ENCODE data around the gene CCDC112.

The CCDC112 gene

DNA sequence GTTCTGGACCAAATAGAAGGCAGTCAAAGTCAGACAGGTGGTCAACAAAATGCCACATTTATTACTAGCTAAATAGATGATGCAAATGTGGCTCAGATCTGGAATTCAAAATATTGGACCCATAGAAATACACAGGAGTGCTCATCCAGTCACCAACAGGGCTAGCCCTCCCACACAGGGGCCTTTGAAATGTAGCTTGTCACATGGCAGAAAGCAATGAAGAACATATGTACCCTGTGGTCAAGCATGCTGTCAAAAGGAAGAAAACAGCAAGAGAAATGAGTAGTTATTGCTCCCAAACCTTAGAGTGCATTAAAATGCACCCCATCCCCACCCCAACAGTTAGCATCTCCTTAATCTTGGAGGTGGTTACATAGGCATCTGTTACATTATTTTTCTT, 20.9 kb upstream of the CCDC112 start:
- no peak for DNase-seq

DNA sequence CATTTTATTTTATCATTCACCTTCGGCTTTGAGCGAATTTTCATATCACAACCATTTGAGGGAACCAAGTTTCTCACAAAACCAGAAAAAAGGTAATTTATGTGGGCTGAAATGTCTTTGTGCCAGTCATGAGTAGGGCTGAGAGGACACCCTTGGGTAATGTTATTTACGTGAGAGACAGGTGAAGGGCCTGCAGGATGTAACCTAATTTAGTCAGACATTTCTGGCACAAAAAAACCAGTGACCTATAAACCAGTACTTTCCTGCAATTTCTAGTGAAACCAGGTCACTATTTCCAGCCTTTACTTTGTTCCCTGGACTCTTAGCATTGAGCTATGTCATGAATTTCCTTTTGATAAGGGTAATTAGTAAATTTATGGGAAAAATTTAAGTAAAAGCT, 17.2 kb upstream of the CCDC112 start:
- DNase-seq = no peak

DNA sequence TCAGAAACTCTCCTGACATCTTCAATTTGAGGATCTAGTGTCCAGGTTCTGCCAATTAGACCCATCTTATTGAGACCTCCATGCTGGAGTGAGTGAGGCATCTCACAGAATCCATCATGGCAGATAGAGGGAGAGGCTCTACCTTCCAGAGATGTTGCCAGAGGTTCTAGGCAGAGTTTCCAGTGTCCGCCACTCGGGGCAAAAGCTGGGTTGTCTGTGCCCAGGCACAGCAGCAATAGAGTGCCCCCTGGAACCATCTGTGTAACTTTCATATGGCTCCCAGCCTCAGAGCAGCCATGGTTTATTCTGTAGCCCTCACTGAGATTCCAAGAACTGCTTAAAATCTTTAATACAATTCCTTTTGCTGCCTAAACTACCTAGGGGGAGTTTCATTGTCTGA, 16.6 kb upstream of the CCDC112 start:
- DNase-seq = no peak

DNA sequence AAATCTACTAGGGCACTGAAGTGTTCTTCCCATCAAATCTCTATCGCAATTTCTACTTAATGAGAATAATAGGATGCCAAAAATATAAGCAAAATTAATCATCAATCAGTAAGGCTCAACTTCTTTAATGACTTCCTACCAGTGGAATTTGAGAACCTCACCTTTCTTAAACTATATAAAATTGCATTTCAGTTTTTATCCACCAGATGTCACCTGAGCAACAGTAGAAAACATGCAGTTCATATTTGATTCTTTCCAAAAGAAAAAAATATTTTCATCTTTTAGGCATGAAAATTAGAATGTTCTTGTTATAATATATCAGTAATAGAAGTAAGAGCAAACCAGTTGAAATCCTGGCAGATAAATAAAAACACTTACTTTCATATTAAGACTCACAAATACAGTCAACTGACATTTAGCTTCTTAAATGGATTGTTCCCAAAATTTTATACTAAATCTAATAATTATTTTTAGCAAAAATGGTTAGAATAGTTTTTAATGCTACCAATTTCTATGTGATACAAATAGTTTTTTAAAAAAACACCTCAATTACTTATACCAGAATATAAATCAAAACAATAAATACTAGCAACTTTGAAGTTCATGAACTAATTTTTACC, 13.4 kb upstream of the CCDC112 start:
- DNase-seq = peak; percentile 9

DNA sequence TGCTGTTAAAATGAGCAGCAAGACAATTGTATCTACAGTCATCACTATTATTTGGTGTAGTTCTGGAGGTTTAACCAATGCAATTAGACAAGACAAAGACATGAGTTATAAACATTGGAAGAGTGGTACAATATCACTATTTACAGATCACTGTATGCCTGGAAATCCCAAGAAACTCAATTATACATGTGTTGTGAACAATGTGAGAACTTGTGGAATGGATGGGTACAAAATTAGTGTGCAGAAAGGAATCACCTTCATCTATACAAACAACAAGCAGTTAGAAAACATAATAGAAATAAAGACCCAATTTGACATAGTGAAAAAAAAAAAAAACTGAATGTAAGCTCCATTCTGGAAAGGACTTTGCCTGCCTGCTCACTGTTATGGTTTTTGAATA, 12.4 kb upstream of the CCDC112 start:
- DNase-seq = no peak

DNA sequence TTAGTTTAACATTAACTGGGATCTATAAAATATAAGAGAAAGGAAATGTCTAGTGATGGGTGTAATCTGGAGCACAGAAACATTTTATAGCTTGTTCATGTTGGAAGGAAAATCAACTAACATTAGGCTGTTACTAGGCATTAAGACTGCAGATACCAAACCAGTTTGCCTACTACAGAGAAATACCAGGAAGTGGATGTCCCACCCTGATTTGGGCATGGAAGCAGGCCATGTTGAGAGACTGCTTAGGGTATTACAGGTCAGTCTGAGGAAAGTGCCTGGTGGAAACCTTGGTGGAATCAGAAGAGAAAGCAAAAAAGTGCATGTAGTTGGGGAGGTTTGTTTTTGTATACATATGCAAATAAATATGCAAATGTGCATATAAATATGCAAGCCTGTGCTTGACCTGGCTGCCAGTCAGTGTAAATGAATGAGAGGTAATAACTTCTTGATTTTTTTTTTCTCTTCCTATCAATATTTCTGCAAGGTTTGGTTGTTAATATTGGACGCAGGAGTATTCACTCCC, 9.6 kb upstream of the CCDC112 start:
- DNase-seq = no peak

DNA sequence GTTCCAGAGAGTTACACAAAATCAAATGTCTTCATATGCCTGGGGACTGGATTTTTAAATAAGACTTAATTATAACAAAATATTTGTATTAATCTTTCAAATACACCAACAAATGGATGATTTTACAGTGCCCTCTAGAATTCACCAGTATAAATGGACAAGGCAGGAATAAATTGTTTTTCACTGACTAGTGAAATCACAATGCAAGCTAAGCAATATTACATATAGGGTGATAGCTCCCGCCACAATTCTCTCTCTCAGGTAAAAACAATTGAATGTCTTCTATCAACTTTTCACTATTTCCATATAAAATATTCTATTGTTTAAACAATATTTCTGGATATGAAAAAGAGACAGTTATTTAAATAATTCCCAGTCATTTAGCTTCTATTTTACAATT, 8.0 kb upstream of the CCDC112 start:
- no peak for DNase-seq

DNA sequence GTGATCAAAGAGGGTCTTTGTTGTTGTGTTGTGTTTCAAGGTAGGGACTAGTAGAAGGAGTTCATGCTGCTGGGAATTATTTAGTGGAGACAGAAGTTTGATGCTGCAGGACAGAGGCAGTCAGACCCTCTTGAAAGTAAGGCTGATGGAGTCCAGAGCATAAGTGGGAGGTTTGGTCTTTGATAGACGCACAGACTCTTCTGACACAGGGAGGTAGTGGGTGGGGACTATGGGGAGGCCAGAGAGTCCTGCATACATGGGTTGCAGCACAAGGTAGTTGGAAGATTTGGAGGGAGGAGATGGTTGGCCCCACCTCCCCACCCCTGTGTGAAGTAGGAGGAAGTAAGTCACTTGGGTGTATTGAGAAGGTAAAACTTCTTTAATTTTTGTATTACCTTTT, 2.4 kb upstream of the CCDC112 start:
- DNase-seq = no peak

DNA sequence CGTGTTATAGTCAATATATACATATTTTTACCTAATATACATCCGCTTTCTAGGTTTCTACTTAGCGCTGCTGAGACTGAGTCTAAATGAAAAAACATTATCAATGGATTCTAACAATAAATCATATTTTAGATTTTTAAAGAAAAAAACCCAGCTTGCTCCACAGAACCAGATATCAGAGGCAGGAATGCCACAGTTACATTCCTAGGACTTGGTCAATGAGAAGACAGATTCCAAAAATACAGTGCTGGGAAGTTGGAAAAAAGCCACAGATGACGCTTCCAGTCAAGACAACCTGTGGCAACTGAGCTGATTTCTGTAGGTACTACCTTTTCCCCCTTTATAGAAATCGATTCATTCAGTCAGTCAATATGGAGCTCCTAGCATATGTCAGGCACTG, 577 bp upstream of the CCDC112 start:
- DNase-seq = no peak

DNA sequence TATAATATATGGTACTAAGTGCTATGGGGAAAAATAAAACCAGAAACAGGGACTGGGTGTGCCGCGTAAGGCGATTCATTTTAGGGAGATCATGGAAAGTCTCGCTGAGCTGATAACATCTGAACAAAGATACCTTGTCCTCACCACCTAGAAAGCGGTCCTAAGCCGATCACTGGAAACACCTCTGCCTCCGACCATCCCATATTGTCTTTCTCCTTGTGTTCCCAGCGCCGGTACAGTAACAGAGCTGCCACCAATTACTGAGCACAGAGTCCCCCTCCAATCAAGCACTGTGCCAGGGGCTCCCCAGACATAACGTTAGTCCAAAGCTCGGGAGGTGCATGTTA, 704 bp downstream of the CCDC112 start:
- no peak for DNase-seq

DNA sequence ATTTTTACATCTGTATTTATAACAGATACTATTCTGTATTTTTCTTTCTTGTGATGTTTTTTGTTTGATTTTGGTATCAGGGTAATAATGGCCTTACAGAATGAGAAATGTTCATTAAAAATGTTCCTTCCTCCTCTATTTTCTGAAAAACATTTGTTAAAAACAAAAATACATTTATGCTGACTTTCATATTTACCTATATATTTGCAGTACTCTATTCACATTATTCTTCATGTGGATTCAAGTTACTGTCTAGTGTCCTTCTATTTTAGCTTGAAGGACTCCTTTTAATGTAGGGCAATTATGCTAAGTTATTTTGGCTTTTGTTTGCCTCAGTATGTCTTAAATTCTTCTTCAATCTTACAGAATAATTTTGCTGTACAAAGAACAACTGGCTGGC, 5.1 kb downstream of the CCDC112 start:
- no peak for DNase-seq

DNA sequence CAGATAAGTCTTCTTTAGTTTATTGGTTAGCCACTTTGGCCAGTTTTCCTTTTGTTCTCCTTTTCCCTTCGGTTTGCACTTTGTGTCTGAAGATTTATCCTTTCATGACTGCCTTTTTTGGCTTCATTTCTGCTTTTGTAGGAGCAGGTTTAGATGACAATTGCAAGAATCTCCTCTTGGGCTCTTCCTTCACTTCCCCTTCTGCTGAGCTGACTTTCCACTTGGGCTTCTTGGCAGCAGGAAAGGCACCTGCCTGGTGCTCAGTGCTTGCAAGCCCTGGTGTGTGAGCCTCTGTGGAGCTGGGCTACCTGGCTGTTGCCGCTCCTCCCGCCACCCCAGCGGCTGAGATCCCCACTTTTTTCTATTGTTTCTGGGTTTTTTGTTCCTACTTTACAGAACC, 7.3 kb downstream of the CCDC112 start:
- DNase-seq = no peak

DNA sequence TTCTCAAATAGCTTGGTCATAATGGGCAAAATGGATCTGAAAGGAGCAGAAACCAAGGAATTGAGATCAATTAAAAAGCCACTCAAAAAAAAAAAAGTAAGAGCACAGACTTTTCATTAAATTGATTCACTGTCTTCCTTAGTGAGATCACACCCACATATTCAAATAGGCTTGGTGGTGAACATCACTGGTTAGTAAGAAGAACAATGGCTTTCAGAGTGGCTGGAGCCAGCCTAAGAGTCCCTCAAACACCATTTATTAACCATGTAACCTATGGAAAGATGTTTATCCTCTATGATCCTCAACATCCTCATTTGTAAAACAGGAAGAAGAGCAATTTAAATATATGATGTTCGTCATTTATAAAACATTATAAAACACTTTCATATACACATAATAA, 12.4 kb downstream of the CCDC112 start:
- DNase-seq = no peak

DNA sequence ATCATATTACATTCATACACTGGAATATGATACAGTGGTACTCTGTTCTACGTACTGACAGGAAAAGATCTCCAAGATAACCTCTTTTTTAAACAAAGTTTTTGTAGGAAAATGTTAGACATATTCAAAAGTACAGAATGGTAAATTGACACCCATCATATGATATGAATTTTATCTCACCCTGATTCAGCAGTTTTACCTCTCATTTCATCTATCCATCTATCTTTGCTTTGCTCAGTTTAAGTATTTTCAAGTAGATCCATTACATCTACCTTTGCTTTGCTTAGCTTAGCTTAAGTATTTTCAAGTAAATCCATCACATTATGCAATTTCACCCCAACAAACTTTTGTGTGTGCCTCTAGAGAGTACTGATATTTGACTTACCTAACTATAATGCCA, 14.3 kb downstream of the CCDC112 start:
- no peak for DNase-seq

DNA sequence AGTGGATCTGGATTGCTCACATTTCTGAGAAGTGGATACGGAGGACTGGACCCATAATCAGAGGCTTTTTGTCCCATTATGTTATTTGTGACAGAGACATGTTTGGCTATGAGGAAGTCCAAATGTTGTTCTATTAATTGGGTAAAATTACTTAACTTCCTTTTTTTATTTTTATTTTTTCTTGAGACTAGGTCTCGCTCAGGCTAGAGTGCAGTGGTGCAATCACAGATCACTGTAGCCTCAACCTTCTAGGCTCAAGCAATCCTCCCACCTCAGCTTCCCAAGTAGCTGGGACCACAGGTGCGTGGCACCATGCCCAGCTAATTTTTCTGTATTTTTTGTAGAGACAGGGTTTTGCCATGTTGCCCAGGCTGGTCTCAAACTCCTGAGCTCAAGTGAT, 21.9 kb downstream of the CCDC112 start:
- DNase-seq = no peak

DNA sequence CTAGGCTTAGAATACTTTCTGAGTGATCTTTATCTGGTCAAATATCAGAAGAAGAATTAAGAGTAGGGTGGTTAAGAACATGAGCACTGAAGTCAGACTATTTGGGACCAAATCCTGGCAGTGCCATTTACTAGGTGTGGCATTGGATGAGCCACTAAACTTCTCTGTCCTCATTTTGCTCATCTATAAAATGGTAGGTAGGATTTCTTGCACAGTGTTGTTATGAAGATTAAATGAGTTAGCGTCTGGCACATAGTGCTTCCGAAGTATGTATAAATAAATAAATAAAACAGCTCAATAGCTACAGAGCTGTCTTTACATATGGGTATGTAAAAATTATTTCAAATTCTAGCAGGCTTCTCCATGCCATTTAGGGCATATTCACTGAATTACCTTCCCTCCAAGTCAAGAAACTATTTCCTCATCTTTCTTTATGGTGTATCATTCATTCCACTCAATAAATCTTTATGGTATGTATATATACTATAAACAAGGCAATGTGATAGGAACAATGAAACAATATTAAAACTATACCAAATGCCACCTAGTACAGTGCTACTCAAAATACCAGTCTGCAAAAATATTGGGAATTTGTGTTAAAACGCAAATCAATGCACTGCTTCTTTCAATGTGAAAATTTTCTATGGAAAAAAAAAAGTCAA, 24.0 kb downstream of the CCDC112 start:
- no peak for DNase-seq

DNA sequence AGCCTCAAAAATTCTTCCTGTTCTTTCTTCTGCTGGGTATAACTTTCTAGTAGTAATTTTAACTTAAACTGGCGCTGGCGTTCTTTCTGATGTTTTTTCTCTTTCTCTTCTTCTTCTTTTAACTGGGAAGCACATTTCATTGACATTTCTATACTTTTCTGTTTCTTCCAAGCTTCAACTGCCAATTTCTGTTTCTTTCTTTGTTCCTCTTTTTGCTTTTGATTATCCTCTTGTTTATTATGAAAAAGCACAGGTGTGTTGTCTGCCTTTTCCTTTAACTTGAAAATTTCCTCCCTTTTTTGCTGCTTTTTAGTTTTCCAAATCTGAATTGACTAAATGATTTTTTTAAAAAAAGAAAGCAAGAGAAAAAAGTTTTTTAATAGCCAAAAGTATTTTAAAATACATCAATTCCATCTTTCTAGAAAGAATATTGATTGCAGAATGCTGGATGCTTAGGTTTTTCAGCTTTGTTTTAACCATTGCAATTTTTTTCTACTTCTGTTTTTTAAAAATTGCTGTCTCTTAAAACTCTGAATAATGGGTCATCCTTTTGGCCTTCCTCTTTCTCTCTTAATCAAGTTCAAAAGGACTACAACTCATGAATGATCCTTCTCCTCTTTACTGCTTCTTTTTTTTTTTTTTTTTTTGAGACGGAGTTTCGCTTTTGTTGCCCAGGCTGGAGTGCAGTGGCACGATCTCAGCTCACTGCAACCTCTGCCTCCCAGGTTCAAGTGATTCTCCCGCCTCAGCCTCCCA, 25.0 kb downstream of the CCDC112 start:
- no peak for DNase-seq

DNA sequence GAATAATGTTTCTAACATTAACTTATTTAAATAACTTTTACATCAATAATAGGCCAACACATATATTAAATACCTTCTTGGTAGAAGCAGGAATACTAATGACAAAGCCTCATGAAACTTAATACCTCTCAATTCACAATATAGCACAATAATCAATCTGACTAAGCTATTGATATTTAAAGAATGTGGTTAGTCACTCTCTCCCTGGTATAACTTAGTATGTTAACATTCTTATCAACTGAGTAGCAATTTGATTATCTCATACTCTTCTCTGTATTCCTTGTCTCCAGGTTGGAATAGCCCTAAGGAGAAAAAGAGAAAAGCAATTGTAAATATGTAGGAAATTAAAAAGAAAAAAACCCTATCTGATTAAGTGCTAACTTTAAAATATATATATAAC, 28.8 kb downstream of the CCDC112 start:
- no peak for DNase-seq

DNA sequence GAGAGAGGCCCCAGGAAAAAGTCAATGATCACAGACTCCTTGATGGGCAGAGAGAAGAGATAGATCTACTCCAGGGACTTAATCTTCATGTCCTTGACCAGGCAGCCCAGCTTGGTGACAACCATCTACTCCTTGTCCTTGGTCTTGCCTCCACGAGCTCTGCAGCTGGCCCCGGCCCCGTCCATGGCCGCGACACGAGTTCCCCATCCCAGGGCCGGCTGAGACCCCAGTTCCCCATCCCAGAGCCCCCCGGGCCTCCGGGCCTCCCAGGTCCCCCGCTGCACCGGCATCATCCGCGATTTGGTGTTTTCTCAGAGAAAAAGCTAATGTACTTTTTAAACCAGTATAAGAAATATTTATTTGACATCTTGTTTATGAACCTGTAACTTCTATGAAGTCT, 31.2 kb downstream of the CCDC112 start:
- no peak for DNase-seq

DNA sequence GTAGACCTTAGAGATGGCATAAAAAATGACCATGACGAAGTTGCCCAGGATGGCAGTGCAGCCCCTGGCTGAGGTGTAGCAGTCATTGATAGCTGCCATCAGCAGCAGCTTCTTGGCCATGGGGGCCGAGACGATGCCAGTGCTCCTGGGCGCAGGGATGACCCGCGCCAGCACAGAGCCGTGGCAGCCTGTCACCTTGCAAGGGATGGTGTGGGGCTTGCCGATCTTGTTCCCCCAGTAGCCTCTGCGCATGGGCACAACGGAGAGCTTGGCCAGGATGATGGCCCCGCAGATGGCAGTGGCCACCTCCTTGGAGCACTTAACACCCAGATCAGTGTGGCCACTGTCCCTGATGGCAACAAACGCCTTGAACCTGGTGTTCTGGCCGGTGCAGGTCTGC, 31.7 kb downstream of the CCDC112 start:
- DNase-seq = no peak

DNA sequence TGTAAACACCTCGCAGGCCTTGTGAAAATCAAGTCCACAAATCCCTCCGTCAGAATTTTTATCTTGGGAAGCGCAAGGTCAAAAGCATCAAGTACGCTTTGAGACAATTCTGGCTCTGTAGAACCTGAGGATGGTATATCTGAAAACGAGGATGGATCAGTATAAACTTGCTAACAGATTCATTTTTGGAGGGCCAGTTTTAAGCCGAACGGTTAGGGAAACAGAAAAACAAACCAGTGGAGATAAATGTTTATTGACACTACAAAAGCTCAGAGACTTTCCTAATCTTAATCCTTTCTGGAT, 33.4 kb downstream of the CCDC112 start:
- DNase-seq = no peak

DNA sequence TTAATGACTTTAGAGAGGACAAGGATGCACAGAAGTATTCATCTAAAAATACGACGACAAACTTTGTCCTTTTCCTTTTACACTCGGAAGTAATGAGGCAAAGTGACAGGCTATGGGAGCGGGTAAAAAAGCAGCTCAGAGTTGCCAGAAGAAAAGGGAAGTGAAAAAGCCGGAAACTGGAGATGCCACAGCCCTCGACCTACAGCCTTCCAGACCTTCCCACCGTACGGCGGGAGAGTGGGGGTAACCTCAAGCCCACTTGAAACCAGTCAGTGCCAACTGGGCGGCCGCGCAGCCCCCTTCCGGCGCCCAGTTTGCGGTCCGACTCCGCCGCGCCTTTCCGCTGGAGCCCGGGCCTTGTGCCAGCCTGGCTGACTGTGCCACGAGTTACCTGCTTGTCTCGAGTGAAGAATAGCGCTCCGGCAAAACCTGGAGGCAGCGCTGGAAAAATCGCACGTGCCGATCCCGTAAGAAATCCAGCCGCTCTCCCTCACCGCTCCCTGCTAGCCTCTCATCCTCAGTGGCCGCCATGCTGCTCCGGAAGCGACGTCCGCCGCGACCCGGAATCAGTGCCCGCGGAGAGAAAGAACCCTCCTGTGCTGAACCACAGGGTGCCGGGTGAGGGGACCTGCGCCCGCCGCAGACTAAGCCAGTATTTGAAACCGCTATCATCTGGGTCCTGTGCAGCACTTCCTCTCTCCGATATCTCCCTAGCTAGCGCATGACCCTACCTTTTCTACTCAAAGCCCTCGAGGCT, 34.0 kb downstream of the CCDC112 start, which contains the start of gene PGGT1B:
TSS of gene PGGT1B (minus strand) at position 557 of the 757 bp plus-strand sequence. CDS start at position 531, 26 bp downstream.
- DNase-seq = peak; percentile 54

DNA sequence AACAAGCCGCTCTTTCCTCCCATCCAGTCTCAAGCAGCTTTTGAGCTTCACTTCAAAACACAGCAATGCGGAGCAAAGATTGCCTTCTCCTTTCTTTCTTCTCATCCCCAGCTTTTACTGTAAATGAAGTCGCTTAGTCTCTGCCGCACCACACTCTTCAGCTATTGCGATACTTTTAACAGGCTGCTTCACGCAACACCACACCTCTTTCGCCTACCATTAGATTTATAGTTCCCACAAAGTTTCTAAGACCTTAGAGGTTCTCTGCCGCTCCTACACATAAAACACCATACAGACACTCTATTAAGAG, 34.5 kb downstream of the CCDC112 start:
- peak; percentile 2 for DNase-seq

DNA sequence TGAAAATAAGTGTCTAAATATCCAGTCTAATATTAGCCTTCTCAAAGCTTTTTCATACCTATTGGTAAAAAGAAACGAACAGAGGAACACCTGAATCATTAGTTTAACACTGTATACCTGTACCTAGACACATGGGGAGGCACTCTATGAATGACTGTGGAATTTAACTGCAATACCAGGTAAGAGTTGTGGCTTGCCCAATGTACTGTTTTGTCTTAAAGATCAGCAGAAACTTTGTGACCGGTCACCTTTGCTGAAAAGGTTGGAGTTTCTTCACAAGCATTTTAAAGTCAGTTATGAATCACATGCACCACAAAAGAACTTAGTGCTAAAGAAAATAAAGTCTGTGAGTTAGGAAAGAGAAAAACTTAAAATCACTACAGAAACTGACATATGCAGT, 36.2 kb downstream of the CCDC112 start:
- DNase-seq = no peak

All from DMS79 treated with DMSO at 0.1 percent for 48 hours (cell line).